ENCODE data around the gene HOXB8. TPM values are rescaled to one million over a fixed set of nuclear protein-coding genes. Genes with fewer than 3 reads are reported as not detected.

HOXB8 gene
- polyA plus RNA-seq, 1 donor from 2014 or later: not detected

DNA sequence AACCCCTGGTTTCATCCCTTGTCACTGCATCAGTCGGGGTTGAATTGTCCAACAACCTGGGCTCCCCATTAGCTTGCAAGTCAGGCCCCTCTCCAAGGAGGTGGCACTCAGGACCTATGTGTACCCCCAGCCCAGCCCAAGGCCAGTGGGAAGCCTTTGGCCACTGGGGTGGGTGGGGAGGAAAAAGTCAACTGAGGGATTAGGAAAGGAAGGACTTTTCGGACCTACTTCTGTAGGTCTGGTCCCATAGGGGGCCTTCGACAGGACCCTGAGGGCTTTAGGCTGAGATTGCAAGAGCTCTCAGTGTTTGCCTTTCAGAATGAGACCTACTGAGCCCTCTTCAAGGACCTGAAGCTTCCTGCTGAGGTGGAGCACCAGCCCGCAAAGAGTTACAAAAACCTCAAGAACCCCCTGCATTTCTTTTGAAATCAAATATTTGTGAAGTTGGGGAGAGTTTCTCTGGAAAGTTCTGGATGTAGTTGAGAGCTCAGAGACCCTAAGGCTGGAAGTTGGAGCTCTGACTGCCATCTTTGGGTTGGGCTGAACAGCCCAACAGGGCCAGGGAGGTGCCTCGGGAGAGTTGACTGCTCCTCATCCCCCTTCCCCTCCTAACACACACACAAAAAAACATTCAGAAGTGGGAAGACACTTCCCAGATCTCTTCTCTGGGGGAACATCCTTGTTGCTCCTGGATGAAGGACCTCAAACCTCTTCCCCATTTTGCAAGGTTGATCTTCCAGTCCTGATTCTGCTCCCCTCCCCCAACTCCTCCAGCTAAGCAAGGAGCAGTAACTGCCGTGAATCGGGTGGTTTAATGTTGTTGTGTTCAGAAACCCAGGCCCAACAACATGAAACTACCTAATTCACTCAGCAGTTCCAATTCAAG lies 16.8 kb upstream of the HOXB8 start:
- H3K36me3 ChIP-seq (ENCODE audit: insufficient read depth, low read length): no peaks in the 10 kb centered on the region
- H3K9me3 ChIP-seq (ENCODE audit: low read length): no peaks in the 10 kb centered on the region
- no peak overlapping the region for H3K4me3 ChIP-seq (ENCODE audit: low read length)
- no peak overlapping the region for H3K27ac ChIP-seq (ENCODE audit: low read length)
- peaks cover 100% of the 10 kb centered on the region for H3K27me3 ChIP-seq (ENCODE audit: insufficient read depth, low read depth, low read length)
- TF ChIP-seq MXI1 (conservative IDR thresholded peaks at IDR 0.05; ENCODE audit: poor library complexity, severe bottlenecking) (no peak), EP300 (conservative IDR thresholded peaks at IDR 0.05; ENCODE audit: poor library complexity, severe bottlenecking) (no peak), RAD21 (conservative IDR thresholded peaks at IDR 0.05) (no peak), POLR2AphosphoS5 (IDR thresholded peaks at IDR 0.05) (no peak), TAF1 (IDR thresholded peaks at IDR 0.05; ENCODE audit: low read depth) (no peak), SMC3 (conservative IDR thresholded peaks at IDR 0.05; ENCODE audit: poor library complexity) (no peak), REST (IDR thresholded peaks at IDR 0.05; ENCODE audit: borderline replicate concordance) (no peak), EZH2 (IDR thresholded peaks at IDR 0.05; ENCODE audit: borderline replicate concordance, insufficient read depth, low read length, poor library complexity, severe bottlenecking) (no peak)
- TF ChIP-seq, protein P1, sequence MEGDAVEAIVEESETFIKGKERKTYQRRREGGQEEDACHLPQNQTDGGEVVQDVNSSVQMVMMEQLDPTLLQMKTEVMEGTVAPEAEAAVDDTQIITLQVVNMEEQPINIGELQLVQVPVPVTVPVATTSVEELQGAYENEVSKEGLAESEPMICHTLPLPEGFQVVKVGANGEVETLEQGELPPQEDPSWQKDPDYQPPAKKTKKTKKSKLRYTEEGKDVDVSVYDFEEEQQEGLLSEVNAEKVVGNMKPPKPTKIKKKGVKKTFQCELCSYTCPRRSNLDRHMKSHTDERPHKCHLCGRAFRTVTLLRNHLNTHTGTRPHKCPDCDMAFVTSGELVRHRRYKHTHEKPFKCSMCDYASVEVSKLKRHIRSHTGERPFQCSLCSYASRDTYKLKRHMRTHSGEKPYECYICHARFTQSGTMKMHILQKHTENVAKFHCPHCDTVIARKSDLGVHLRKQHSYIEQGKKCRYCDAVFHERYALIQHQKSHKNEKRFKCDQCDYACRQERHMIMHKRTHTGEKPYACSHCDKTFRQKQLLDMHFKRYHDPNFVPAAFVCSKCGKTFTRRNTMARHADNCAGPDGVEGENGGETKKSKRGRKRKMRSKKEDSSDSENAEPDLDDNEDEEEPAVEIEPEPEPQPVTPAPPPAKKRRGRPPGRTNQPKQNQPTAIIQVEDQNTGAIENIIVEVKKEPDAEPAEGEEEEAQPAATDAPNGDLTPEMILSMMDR (IDR thresholded peaks at IDR 0.05; ENCODE audit: poor library complexity, severe bottlenecking): no peak
- no peaks in the 10 kb centered on the region for H3K9me2 ChIP-seq (ENCODE audit: insufficient read depth, low read length)
- no peak overlapping the region for H2AFZ ChIP-seq (ENCODE audit: low read depth, low read length)
- H4K20me1 ChIP-seq (ENCODE audit: insufficient read depth): no peaks in the 10 kb centered on the region
- no peaks in the 10 kb centered on the region for H3K79me2 ChIP-seq (replicated peaks; ENCODE audit: insufficient read depth, low read length)
- no peak overlapping the region for H3K9ac ChIP-seq (ENCODE audit: low read length)
- H3K4me2 ChIP-seq (ENCODE audit: low read length): no peak overlapping the region
- no peaks in the 10 kb centered on the region for H3F3A ChIP-seq (ENCODE audit: insufficient read depth, low read length, poor library complexity, severe bottlenecking)

DNA sequence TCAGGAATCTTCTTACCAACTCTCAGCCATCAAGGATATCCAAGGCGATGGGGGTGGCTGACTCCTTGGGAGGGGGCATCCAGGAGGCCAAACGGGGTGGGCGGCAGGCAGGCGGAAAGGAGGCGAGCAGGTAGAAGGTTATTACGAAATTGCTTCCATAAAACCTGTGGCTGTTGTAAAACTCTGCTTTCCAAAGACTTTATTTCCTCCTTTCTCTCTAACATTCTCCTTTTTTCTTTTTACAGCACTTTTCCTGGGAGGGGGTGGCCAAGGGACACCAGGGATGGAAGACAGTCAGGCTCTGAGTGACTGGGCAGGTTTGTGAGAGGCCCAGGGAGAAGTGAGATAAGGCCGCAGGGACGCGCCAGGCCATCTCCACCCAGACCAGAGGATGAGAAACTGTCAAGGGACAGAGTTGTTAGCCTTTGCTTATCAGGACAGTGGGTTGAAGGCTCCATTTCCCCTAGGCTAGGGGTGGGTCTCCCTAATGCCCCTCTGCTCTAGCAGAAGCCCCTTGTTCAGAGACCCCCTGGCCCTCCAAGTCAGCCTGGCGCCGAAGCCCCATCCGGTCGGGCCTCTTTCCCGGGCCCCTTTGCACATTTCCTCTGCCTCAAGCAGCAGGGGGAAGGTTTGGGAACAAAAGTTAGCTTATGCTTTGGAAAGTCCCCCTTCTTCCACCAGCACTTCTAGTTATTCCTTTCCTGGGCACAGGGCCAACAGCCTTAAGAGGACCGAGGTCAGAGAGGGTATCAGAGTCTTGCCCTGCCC lies 16.0 kb upstream of the HOXB8 start:
- TF ChIP-seq RAD21 (conservative IDR thresholded peaks at IDR 0.05): no peak
- no peak for TF ChIP-seq REST (IDR thresholded peaks at IDR 0.05; ENCODE audit: borderline replicate concordance)
- TF ChIP-seq EZH2 (IDR thresholded peaks at IDR 0.05; ENCODE audit: borderline replicate concordance, insufficient read depth, low read length, poor library complexity, severe bottlenecking): no peak
- Histone ChIP-seq H3K9me2 (ENCODE audit: insufficient read depth, low read length) (no peaks in the 10 kb centered on the region), H3K27ac (ENCODE audit: low read length) (no peak overlapping the region), H3K4me2 (ENCODE audit: low read length) (no peak overlapping the region), H2AFZ (ENCODE audit: low read depth, low read length) (no peak overlapping the region), H3K4me3 (ENCODE audit: low read length) (no peak overlapping the region), H3K79me2 (replicated peaks; ENCODE audit: insufficient read depth, low read length) (no peaks in the 10 kb centered on the region), H3K9me3 (ENCODE audit: low read length) (no peaks in the 10 kb centered on the region), H3K9ac (ENCODE audit: low read length) (no peak overlapping the region), H3F3A (ENCODE audit: insufficient read depth, low read length, poor library complexity, severe bottlenecking) (no peaks in the 10 kb centered on the region), H3K36me3 (ENCODE audit: insufficient read depth, low read length) (no peaks in the 10 kb centered on the region), H3K27me3 (ENCODE audit: insufficient read depth, low read depth, low read length) (peaks cover 100% of the 10 kb centered on the region), H4K20me1 (ENCODE audit: insufficient read depth) (no peaks in the 10 kb centered on the region)

All from neural cell (in vitro differentiated cells).